Right lobe of liver (tissue), 6 donors: Measurements from ENCODE around the gene ARNT2. TPM values are rescaled to one million over a fixed set of nuclear protein-coding genes. Genes with fewer than 3 reads are reported as not detected.

Experiments used
- ATAC-seq, 4 donors: fragments of 200-7000 bp; cut with Tn5 transposase; one replicate each; pipeline ENCODE4 v1.9.1; 2020; ENCODE audit warnings: mild to moderate bottlenecking in 4 of 4, moderate library complexity in 4 of 4
- DNase-seq, 3 donors: peaks; one replicate each; pipeline ENCODE4 v3.0.0-alpha.2; 2020
- H3K27ac ChIP-seq, 3 donors: fragments of 200-600 bp; one replicate each; pipeline ENCODE4 v1.8.0; 2022
- H3K27me3 ChIP-seq, 2 donors: fragments of 200-600 bp; one replicate each; pipeline ENCODE4 v1.8.0; 2022
- H3K36me3 ChIP-seq, 4 donors: fragments of 200-600 bp; sonication (generic) in 1 of 4; one replicate each; pipeline versions ENCODE4 v1.5.1 to v1.8.0; 2017 to 2022; ENCODE audit warnings: control low read depth in 1 of 4
- H3K4me1 ChIP-seq, 4 donors: fragments of 200-600 bp; sonication (generic) in 1 of 4; one replicate each; pipeline versions ENCODE4 v1.5.1 to v1.8.0; 2017 to 2022; ENCODE audit warnings: control low read depth in 1 of 4
- H3K4me3 ChIP-seq, 3 donors: fragments of 200-600 bp; one replicate each; pipeline ENCODE4 v1.8.0; 2022
- H3K9me3 ChIP-seq, 4 donors: fragments of 200-600 bp; sonication (generic) in 1 of 4; one replicate each; pipeline versions ENCODE4 v1.5.1 to v1.8.0; 2017 to 2022; ENCODE audit warnings: control low read depth in 1 of 4
- CTCF ChIP-seq, 4 donors: fragments of 200-600 bp in 3 of 4; fragments of 450-650 bp in 1 of 4; IDR thresholded peaks; one replicate each; pipeline versions ENCODE4 v1.5.1 to v1.8.0; 2016 to 2022; ENCODE audit warnings: antibody characterized with exemption in 4 of 4, mild to moderate bottlenecking in 2 of 4
- POLR2A ChIP-seq: fragments of 450-650 bp; IDR thresholded peaks from one replicate; pipeline ENCODE4 v1.6.1; 2017; ENCODE audit warnings: antibody characterized with exemption, mild to moderate bottlenecking
- WGBS: methylation state at CpG from one replicate; pipeline ENCODE4 v1.1.6; 2018; ENCODE audit warnings: low coverage, low lambda C conversion rate; ENCODE audit not compliant: insufficient coverage; ENCODE audit errors: missing lambda C conversion rate; 5-methylcytosine and 5-hydroxymethylcytosine counted together
- intact Hi-C, 2 donors: fragments of 100-400 bp; cut with DNase I; formaldehyde crosslinking; loops; one replicate each; pipeline versions ENCODE4 v1.11.2 to v1.14.1; 2022
- total RNA-seq, 6 experiments: library from RNA; depleted of rRNA in 2 of 6; stranded (reverse); fragments of >200 nt in 2 of 6; fragmentation: NEBNext Ultra II Directional in 3 of 6; extraction: Animal tissue kit (Norgen Biotek cat#: 25700) in 3 of 6; gene quantifications; one replicate each; pipeline versions ENCODE4 v1.1.0 to v1.2.4, GENCODE V29; 2016 to 2023
- donor health status: DM: no; HTN: yes; CAD: no.
- donor health status: DM: no; HTN: no; CAD: no.
- donor health status: DM: no; HTN: no; CAD: no.
- donor health status: DM: no; HTN: yes; CAD: no.
- donor health status: DM: no; HTN: yes; CAD: no.

Gene ARNT2
- total RNA-seq, 6 experiments from 2014 or later, result 0.12 to 1.3 (median 0.46) TPM

GRCh38 chr15:80395616-80396015 is 8.6 kb upstream of the ARNT2 start:
- intact Hi-C loops, result no loop called here
- no peaks in the 10 kb centered on the region for H3K36me3 ChIP-seq
- 50% methylated on average over 2 of the region's 3 CpGs for WGBS
- H3K27ac ChIP-seq, result no peak overlapping the region
- no peaks in the 10 kb centered on the region for H3K4me1 ChIP-seq
- no peaks in the 10 kb centered on the region for H3K9me3 ChIP-seq
- no peaks in the 10 kb centered on the region for H3K27me3 ChIP-seq
- DNase-seq, result no peak
- TF ChIP-seq POLR2A (no peak), CTCF (IDR thresholded peaks at IDR 0.05) (no peak)
- no peak for ATAC-seq
- no peak overlapping the region for H3K4me3 ChIP-seq

GRCh38 chr15:80396096-80396495 is 8.1 kb upstream of the ARNT2 start:
- intact Hi-C loops, result no loop called here
- no peak for DNase-seq
- Histone ChIP-seq H3K36me3 (no peaks in the 10 kb centered on the region), H3K27ac (no peak overlapping the region), H3K9me3 (no peaks in the 10 kb centered on the region), H3K27me3 (no peaks in the 10 kb centered on the region), H3K4me1 (no peaks in the 10 kb centered on the region), H3K4me3 (no peak overlapping the region)
- WGBS, result 57% methylated on average over 7 of the region's 7 CpGs
- no peak for ATAC-seq
- TF ChIP-seq POLR2A, result no peak
- no peak for TF ChIP-seq CTCF (IDR thresholded peaks at IDR 0.05)

- H3K4me1 ChIP-seq, result no peaks in the 10 kb centered on the region
- no peak overlapping the region for H3K4me3 ChIP-seq
- H3K36me3 ChIP-seq, result no peaks in the 10 kb centered on the region
- H3K27ac ChIP-seq, result no peak overlapping the region
- TF ChIP-seq POLR2A (no peak), CTCF (IDR thresholded peaks at IDR 0.05) (no peak)
- peaks cover 0 to 1% of the 10 kb centered on the region in 2 donors for H3K27me3 ChIP-seq
- DNase-seq (no peak), ATAC-seq (no peak)
- H3K9me3 ChIP-seq, result no peaks in the 10 kb centered on the region
- 67% methylated on average over 3 of the region's 3 CpGs for WGBS
- intact Hi-C loops, result no loop called here
These were observed 4.7 kb upstream of the ARNT2 start for GRCh38 chr15:80399508-80399907.

GRCh38 chr15:80401456-80401855 is 2.7 kb upstream of the ARNT2 start:
- DNase-seq, result no peak
- intact Hi-C loops, result no loop called here
- no peak overlapping the region for H3K4me3 ChIP-seq
- H3K27ac ChIP-seq, result no peak overlapping the region
- H3K36me3 ChIP-seq, result no peaks in the 10 kb centered on the region
- TF ChIP-seq POLR2A (no peak), CTCF (IDR thresholded peaks at IDR 0.05) (no peak)
- 69% methylated on average over 5 of the region's 5 CpGs for WGBS
- no peaks in the 10 kb centered on the region for H3K4me1 ChIP-seq
- H3K27me3 ChIP-seq, result peaks cover 0 to 9% of the 10 kb centered on the region in 2 donors
- H3K9me3 ChIP-seq, result no peaks in the 10 kb centered on the region
- ATAC-seq, result no peak

- DNase-seq (no peak), ATAC-seq (no peak)
- TF ChIP-seq POLR2A (no peak), CTCF (IDR thresholded peaks at IDR 0.05) (no peak)
- no peak overlapping the region for H3K27ac ChIP-seq
- H3K9me3 ChIP-seq, result no peaks in the 10 kb centered on the region
- intact Hi-C loops, result no loop called here
- no peaks in the 10 kb centered on the region for H3K4me1 ChIP-seq
- peaks cover 0 to 9% of the 10 kb centered on the region in 2 donors for H3K27me3 ChIP-seq
- H3K4me3 ChIP-seq, result no peak overlapping the region
- 49% methylated on average over 2 of the region's 3 CpGs for WGBS
- no peaks in the 10 kb centered on the region for H3K36me3 ChIP-seq
These were observed 1.8 kb upstream of the ARNT2 start for GRCh38 chr15:80402339-80402738.
